ENCODE results near the gene ST6GALNAC6. TPM values are rescaled to one million over a fixed set of nuclear protein-coding genes. Genes with fewer than 3 reads are reported as not detected.

ST6GALNAC6 gene
- polyA plus RNA-seq, 6 donors from 2014 or later: 17.2 to 27.8 (median 19.8) TPM

DNA sequence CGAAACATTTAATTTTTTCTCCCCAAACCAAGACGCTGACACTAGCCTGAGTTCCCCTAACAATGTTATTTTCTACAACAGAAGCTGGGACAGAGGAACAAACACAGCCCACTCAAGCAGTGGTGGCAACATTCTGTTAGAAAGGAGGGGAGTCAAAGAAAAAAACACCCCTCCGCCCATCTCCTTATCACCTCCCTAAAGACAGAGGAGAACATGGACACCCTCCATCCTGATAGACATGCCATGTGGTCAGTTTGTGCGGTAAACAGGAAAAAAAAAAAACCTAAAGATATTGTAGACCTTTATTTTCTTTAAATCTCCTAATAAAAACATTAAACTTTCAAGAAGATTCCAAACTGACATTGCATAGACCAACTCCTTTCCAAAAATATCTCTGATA lies 41.2 kb upstream of the ST6GALNAC6 start:
- DNase-seq: no peak
- ATAC-seq (ENCODE audit: low read depth in 2 of 2): no peak
- no peaks in the 10 kb centered on the region for H3K36me3 Mint-ChIP-seq
- no peaks in the 10 kb centered on the region for H3K9me3 Mint-ChIP-seq
- H3K27ac Mint-ChIP-seq: no peak overlapping the region
- peak overlapping the region in 4 of 8 donors; percentile 34 to 79 (median 68) for H3K4me3 Mint-ChIP-seq
- peaks cover 40 to 57% (median 40%) of the 10 kb centered on the region in 3 donors for H3K4me1 Mint-ChIP-seq
- H3K27me3 Mint-ChIP-seq: no peaks in the 10 kb centered on the region

DNA sequence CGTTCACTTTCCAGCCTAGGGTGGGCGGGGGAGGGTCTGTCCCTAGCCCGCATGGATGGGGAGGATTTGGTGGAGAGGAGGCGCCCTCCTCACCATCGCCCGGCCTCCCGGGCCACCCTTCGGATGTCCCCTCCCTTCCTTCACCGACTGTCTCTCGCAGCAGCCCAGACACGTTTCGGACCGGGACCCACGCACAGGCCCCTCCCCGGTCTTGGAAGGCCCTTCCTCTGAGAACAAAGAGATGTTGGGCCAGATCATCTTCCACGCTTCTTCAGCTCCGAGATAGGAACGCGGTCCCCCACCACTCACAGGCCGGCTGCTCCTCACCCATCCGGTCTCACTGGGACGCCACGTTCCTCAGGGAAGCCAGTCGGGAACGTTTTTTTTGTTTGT lies 38.9 kb upstream of the ST6GALNAC6 start:
- no peak for DNase-seq
- H3K4me3 Mint-ChIP-seq: peak overlapping the region; percentile 37 to 95 (median 72)
- H3K27me3 Mint-ChIP-seq: no peaks in the 10 kb centered on the region
- peaks cover 0 to 6% of the 10 kb centered on the region in 2 donors for H3K36me3 Mint-ChIP-seq
- peak overlapping the region in 4 of 6 donors; percentile 37 to 91 (median 80) for H3K27ac Mint-ChIP-seq
- H3K9me3 Mint-ChIP-seq: no peaks in the 10 kb centered on the region
- no peak for ATAC-seq (ENCODE audit: low read depth in 2 of 2)
- peaks cover 41 to 51% (median 44%) of the 10 kb centered on the region in 3 donors for H3K4me1 Mint-ChIP-seq

DNA sequence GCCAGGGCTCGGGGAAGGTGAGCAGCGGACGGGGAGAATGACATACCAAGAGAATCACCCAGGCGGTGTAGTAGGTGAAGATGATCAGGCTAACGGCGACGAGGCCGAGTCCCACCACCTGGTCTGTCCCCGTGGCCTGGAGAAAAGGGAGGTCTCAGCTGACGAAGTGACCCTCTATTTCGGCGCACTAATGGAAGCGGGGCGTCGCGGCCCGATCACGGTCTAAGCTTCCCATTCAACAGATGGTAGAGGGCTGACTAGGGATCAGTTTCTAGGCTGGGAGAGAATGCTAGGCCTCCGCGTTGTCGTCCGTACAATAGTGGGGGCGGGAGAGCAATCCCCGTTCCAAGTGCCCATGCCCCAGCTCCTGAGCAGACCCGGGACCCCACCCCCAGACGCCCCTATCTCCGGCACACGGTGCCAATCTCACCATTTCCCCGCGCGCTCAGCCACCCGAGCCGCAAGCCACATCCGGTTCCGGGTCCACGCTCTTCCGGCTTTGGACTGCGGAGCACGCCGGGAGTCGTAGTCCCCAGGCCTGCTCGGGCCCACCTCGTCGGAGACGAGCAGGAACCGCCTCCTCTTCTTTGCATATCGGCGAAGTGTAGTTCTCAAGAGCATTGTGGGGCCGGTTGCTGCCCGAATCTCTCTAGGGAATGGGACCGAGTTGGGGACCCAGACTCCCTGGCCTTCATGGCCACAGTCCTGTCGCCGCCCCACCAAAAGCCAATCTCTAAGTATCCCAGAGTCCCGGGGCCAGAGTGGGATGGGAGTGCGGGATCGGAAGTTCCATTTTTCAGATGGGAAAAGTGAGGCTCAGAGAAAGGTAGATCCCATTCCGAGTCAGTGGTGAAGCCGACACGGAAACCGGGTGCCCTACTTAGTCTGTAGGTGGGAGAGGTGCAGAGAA lies 38.2 kb upstream of the ST6GALNAC6 start, which contains the start of gene DPM2:
TSS of gene DPM2 (minus strand) at position 467 of the 910 bp plus-strand sequence. CDS start at position 433, 34 bp downstream.
- peaks cover 0 to 6% of the 10 kb centered on the region in 2 donors for H3K36me3 Mint-ChIP-seq
- H3K27me3 Mint-ChIP-seq: no peaks in the 10 kb centered on the region
- peak within 1 kb of the TSS; percentile 85 to 99 (median 96) for H3K4me3 Mint-ChIP-seq
- peaks cover 38 to 48% (median 42%) of the 10 kb centered on the region in 3 donors for H3K4me1 Mint-ChIP-seq
- DNase-seq (peak; percentile 83), ATAC-seq (ENCODE audit: low read depth in 2 of 2) (peak; percentile 98)
- peak within 1 kb of the TSS; percentile 87 to 99 (median 98) for H3K27ac Mint-ChIP-seq
- no peaks in the 10 kb centered on the region for H3K9me3 Mint-ChIP-seq

DNA sequence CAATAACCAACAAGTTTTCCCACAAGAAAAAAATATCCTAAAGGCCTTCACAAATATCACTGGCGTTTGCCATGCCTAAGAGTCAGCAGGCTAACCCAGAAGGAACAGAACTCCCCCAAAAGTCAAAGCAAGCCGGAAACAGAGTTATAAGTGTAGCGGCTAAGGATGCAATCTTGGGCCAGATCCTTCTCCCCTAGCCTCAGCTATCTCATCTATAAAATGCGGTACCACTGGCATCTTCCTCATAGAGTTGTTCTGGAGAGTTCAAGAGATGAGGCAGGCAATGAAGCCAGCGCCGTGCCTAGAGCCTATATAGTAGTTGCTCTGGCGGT lies 37.6 kb upstream of the ST6GALNAC6 start:
- peak in 1 of 2 donors; percentile 19 for ATAC-seq (ENCODE audit: low read depth in 2 of 2)
- Mint-ChIP-seq H3K9me3 (no peaks in the 10 kb centered on the region), H3K4me1 (peaks cover 36 to 44% (median 39%) of the 10 kb centered on the region in 3 donors), H3K27ac (peak overlapping the region; percentile 87 to 99 (median 98)), H3K27me3 (no peaks in the 10 kb centered on the region), H3K4me3 (peak overlapping the region; percentile 85 to 99 (median 96)), H3K36me3 (peaks cover 0 to 6% of the 10 kb centered on the region in 2 donors)
- no peak for DNase-seq

DNA sequence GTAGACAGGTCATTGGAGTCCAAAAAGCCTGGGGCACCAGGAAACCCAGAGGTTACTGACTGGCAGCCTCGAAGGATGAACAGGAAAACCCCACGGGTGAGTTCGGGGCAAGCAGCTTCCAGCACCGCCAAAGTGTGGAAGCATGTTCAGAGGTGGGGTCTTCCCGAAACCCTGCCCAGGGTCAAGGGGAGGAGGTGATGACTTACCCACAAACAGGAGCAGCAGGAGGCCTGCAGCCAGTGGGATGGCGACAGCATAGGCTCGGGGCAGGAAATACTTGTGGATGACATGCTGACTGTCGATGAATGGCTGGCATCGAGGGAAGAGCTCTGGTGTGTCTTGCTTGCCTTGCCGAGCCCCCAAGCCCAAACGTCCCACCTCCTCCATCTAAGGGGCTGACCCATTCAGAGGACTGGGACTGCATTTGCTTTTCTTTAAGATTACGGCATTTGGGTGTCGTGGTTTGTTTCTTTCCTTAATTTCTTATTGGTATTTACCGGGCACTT lies 37.0 kb upstream of the ST6GALNAC6 start:
- H3K27me3 Mint-ChIP-seq: peaks cover 0 to 2% (median 0%) of the 10 kb centered on the region in 3 donors
- H3K9me3 Mint-ChIP-seq: no peaks in the 10 kb centered on the region
- peak overlapping the region in 4 of 6 donors; percentile 54 to 87 (median 66) for H3K27ac Mint-ChIP-seq
- DNase-seq (no peak), ATAC-seq (ENCODE audit: low read depth in 2 of 2) (no peak)
- H3K4me1 Mint-ChIP-seq: peaks cover 40 to 47% (median 42%) of the 10 kb centered on the region in 3 donors
- peak overlapping the region; percentile 73 to 98 (median 96) for H3K4me3 Mint-ChIP-seq
- H3K36me3 Mint-ChIP-seq: peaks cover 0 to 6% of the 10 kb centered on the region in 2 donors

DNA sequence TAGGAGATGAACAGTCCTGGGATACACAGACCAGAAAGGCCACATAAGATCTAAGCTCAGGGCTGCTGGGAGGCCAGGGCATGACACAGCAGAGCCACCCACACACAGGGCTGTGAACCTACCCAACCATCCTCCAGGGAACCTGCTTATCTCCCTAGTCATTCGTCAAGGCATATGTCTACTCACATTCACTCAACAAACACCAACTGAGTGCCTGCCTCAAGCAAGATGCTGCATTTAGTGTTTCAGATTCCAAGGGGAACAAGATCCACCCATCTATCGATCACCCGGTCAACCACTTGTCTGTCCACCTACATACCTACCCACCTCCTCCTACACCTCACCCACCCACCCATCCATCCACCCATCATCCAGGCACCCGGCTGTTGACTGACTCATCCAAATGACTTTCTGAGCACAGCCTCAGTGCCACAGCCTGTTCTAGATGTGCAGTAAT lies 36.4 kb upstream of the ST6GALNAC6 start:
- Mint-ChIP-seq H3K4me1 (peaks cover 45 to 52% (median 47%) of the 10 kb centered on the region in 3 donors), H3K27ac (peak overlapping the region in 3 of 6 donors; percentile 49 to 87 (median 87)), H3K36me3 (peaks cover 0 to 6% of the 10 kb centered on the region in 2 donors), H3K4me3 (peak overlapping the region; percentile 73 to 98 (median 88)), H3K9me3 (no peaks in the 10 kb centered on the region), H3K27me3 (peaks cover 0 to 4% (median 0%) of the 10 kb centered on the region in 3 donors)
- DNase-seq: no peak
- no peak for ATAC-seq (ENCODE audit: low read depth in 2 of 2)

DNA sequence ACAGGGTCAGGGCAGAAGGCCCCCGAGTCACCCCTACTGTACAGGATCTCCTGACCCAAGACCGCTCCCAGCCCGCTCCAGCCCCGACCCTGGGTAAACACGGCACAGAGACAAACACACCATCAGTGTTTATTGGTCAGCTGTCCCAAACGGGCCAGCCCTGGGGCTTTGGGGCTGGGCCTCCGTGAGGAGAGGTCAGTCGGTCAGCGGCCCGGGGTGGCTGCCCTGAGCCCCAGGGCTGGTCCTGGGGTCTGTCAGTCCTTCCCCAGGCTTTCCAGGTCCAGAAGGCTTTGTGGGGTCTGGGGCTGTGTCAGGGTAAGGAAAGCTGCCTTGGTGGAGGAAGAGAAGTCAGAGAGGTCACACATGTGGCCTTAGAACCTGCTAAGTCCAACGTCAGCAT lies 35.6 kb upstream of the ST6GALNAC6 start:
- no peak overlapping the region for H3K27ac Mint-ChIP-seq
- ATAC-seq (ENCODE audit: low read depth in 2 of 2) (no peak), DNase-seq (no peak)
- no peaks in the 10 kb centered on the region for H3K9me3 Mint-ChIP-seq
- H3K27me3 Mint-ChIP-seq: peaks cover 0 to 4% (median 2%) of the 10 kb centered on the region in 3 donors
- H3K4me3 Mint-ChIP-seq: peak overlapping the region in 4 of 8 donors; percentile 24 to 85 (median 78)
- peaks cover 0 to 6% of the 10 kb centered on the region in 2 donors for H3K36me3 Mint-ChIP-seq
- peaks cover 47 to 56% (median 49%) of the 10 kb centered on the region in 3 donors for H3K4me1 Mint-ChIP-seq

DNA sequence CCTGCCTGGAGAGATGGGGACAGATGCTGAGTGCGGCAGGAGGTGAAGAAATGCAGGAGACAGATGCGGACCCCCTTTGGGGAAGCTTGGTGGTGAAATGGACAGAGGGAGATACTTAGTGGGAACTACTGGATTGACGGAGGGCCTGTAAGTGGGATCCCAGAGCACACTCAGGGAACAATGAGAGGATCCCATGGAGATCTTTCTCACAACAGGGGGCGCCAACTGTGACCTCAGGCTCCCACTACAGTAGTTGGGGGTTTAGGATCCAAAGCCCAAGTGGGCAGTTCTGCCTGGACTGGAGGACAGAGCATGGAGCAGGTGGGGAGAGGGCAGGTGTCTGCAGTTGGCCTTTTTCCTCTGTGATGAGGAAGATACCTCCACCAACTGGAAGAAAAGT lies 34.8 kb upstream of the ST6GALNAC6 start:
- Mint-ChIP-seq H3K4me1 (peaks cover 47 to 57% (median 55%) of the 10 kb centered on the region in 3 donors), H3K4me3 (peak overlapping the region in 4 of 8 donors; percentile 28 to 86 (median 50))
- DNase-seq: no peak

DNA sequence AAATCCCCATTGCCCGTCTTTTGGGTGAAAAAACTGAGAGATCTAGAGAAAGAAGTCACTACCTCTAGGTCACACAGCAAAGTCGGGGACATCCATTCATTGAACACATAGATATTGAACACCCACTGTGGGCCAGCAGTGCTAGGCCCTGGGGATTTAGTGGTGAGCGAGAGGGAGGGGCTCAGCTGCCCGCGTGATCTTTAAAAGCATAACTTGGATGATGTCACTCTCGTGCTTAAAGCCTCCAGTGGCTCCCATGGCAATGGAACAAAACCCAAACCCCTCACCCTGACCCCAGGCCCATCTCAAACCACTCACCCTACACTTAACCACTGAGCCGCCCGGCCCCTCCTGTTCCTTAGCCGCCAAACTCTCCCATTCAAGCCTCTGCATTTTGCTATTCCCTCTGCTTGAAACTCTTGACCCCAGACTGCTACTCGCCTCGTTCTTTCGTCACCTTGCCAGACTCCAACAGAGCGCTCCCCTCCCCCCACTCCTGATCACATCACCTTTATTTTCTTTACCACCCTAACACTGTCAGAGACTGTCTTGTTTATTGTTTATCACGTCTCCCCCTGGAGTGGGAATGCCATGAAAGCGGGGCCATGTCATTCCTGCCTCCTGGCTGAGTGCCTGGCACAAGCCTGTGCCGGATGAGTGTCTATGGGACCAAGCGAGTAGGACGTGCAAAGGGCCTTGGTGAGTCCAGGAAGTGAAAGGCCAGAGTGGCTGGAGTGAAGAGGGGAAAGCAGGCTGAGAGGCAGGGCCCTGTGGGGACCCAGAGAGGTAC lies 31.9 kb upstream of the ST6GALNAC6 start:
- H3K36me3 Mint-ChIP-seq: peaks cover 0 to 6% of the 10 kb centered on the region in 2 donors
- peak overlapping the region; percentile 49 to 99 (median 85) for H3K27ac Mint-ChIP-seq
- peaks cover 1 to 22% (median 4%) of the 10 kb centered on the region in 3 donors for H3K27me3 Mint-ChIP-seq
- ATAC-seq (ENCODE audit: low read depth in 2 of 2) (peak; percentile 52 to 61), DNase-seq (peak; percentile 54)
- peaks cover 31 to 45% (median 34%) of the 10 kb centered on the region in 3 donors for H3K4me1 Mint-ChIP-seq
- no peaks in the 10 kb centered on the region for H3K9me3 Mint-ChIP-seq
- peak overlapping the region; percentile 76 to 88 (median 83) for H3K4me3 Mint-ChIP-seq

More for the DNA sequence above, 34.8 kb upstream of the ST6GALNAC6 start:
- peaks cover 0 to 4% (median 4%) of the 10 kb centered on the region in 3 donors for H3K27me3 Mint-ChIP-seq
- H3K27ac Mint-ChIP-seq: peak overlapping the region in 2 of 6 donors; percentile 78 to 82
- no peak for ATAC-seq (ENCODE audit: low read depth in 2 of 2)
- H3K36me3 Mint-ChIP-seq: peaks cover 0 to 6% of the 10 kb centered on the region in 2 donors
- no peaks in the 10 kb centered on the region for H3K9me3 Mint-ChIP-seq

DNA sequence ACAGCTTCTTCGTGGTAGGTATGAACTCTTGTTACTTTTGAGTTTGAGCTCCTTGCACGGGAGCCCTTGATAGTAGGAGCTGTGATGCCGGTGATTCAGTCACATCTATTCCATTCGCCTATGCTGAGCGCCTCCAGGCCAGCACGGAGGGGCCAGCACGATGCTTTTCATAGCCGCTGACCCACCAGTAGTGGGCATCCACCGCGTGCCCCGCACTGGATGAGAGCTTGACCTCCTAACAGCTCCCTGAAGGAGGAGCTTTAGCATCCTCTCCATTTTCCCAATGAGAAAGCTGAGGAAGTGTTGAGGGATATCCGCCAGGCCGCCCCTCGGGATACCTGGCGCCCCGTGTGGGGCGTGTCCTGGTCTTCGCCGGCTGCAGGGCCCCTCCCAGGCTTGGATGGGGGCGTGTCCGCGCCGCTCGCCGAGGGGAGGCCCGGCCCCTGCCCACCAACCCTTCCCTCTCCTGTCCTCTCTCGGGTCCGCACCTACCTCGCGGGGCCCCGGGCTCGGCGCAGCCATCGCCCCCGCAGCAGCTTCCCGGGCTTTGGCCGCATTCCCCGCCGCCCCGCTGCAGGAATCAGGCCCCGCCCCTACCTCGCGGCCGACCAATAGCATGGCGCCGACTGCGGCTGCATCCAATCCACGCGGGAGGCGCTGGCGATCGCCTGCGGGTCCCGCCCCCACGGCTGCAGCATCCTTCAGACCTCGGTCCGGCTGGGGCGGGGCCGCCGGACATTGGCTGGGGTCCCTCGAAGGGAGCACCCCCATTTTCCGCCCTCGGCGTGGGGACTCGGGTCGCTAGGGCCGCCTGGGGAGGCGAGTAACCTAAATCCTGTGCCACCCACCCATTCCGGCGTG lies 31.1 kb upstream of the ST6GALNAC6 start, which contains the start of gene PIP5KL1:
TSS of gene PIP5KL1 (minus strand) at position 547 of the 861 bp plus-strand sequence. CDS start at position 522, 25 bp downstream.
- ATAC-seq (ENCODE audit: low read depth in 2 of 2) (peak; percentile 75), DNase-seq (peak; percentile 70)
- Mint-ChIP-seq H3K36me3 (peaks cover 0 to 6% of the 10 kb centered on the region in 2 donors), H3K4me3 (peak within 1 kb of the TSS; percentile 76 to 88 (median 83)), H3K27ac (peak within 1 kb of the TSS; percentile 49 to 99 (median 85)), H3K9me3 (no peaks in the 10 kb centered on the region), H3K27me3 (peaks cover 4 to 28% (median 8%) of the 10 kb centered on the region in 3 donors), H3K4me1 (peaks cover 23 to 37% (median 29%) of the 10 kb centered on the region in 3 donors)

DNA sequence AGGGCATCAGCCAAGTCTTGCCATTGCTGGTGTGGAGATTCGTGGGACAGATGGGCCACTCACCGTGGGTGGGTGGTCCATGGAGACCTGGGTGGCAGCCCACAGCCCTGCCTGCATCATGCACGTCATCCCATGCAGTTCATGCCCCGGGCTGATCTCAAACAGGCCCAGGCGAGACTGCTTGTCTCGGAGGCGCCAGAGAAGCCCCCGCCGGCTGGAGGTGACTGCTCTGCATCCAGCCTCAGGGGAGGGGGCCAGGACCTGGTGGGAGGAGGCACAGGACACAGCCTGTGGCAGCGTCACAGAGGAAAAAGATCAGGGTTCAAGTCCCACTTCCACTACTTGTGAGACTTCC lies 30.2 kb upstream of the ST6GALNAC6 start:
- ATAC-seq (ENCODE audit: low read depth in 2 of 2) (no peak), DNase-seq (no peak)
- Mint-ChIP-seq H3K27me3 (peaks cover 4 to 35% (median 8%) of the 10 kb centered on the region in 3 donors), H3K4me1 (peaks cover 19 to 30% (median 26%) of the 10 kb centered on the region in 3 donors), H3K9me3 (no peaks in the 10 kb centered on the region), H3K36me3 (peaks cover 0 to 6% of the 10 kb centered on the region in 2 donors), H3K27ac (no peak overlapping the region), H3K4me3 (peak overlapping the region in 6 of 8 donors; percentile 70 to 85 (median 78))
